Spleen (tissue), 7 donors: ENCODE results near the gene SGPP1.

Source experiments
- CTCF ChIP-seq, 11 experiments: fragments of 200-600 bp in 7 of 11; fragments of 450-650 bp in 4 of 11; sonication (generic) in 4 of 11; IDR thresholded peaks in 8 of 11; conservative IDR thresholded peaks in 3 of 11; 1 replicate in 7 of 11; 2 replicates in 4 of 11; pipeline versions ENCODE4 v1.4.0 to v1.8.0; 2016 to 2021; ENCODE audit warnings: antibody characterized with exemption in 11 of 11, inconsistent platforms in 4 of 11, mild to moderate bottlenecking in 1 of 11
- POLR2A ChIP-seq, 3 donors: fragments of 450-650 bp; IDR thresholded peaks; one replicate each; pipeline ENCODE4 v1.5.1; 2017; ENCODE audit warnings: antibody characterized with exemption in 3 of 3, mild to moderate bottlenecking in 1 of 3
- POLR2AphosphoS5 ChIP-seq, 3 donors: sonication (generic); formaldehyde crosslinking; IDR thresholded peaks; one replicate each; pipeline ENCODE4 v1.5.1; 2017; ENCODE audit warnings: antibody characterized with exemption in 3 of 3
- donor health status: DM: no; HTN: no; CAD: no; lungs with moderate emphysema.
- donor health status: DM: no; HTN: no; CAD: no.
- donor health status: DM: no; HTN: no; CAD: no.

DNA sequence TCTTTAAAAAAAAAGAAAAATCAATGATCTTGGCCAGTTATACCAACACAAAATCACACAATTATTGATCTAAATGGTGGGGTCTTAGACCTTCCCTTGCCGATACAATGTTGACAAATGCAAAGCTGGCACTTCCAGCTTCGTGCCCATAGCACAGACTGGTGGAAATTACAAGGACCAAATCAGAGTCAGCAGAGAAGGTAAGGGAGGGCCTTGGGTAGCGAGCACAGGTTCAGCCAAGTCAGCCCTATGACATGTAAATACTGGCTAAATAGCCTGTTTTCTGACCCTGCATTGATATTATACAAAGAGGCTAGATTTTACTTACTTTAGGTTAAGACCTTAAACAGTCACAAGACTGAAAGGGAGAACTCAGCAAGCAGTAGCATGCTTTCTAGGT, 55.9 kb downstream of the SGPP1 start:
- TF ChIP-seq CTCF (IDR thresholded peaks at IDR 0.05 in 8 of 11, conservative IDR thresholded peaks at IDR 0.05 in 3 of 11) (no peak), POLR2A (IDR thresholded peaks at IDR 0.05) (no peak), POLR2AphosphoS5 (IDR thresholded peaks at IDR 0.05) (no peak)
